GM12878 (cell line): ENCODE results near the gene TYSND1. TPM values are rescaled to one million over a fixed set of nuclear protein-coding genes. Genes with fewer than 3 reads are reported as not detected.
A peak's percentile ranks its signal among the peaks of the same experiment; 100 is the strongest.

ENCODE experiments used
- ATF3 ChIP-seq: IDR thresholded peaks from 2 replicates; pipeline ENCODE4 v1.6.1; 2011; ENCODE audit warnings: low read depth, mild to moderate bottlenecking, low read length, moderate library complexity, borderline replicate concordance; ENCODE audit errors: extremely low read depth
- BCL3 ChIP-seq: IDR thresholded peaks from 2 replicates; pipeline ENCODE4 v1.6.1; 2011; ENCODE audit warnings: borderline replicate concordance, low read depth, mild to moderate bottlenecking, moderate library complexity, low read length; ENCODE audit not compliant: insufficient read depth, poor library complexity, severe bottlenecking
- BHLHE40 ChIP-seq, 2 experiments: fragments of 450-650 bp in 1 of 2; IDR thresholded peaks; 2 replicates each; pipeline ENCODE4 v1.6.1; 2011 to 2017; ENCODE audit warnings: low read depth in 2 of 2, borderline replicate concordance in 1 of 2, improper control_type of control experiment in 1 of 2, low read length in 1 of 2, mild to moderate bottlenecking in 1 of 2
- CTCF ChIP-seq, 3 experiments: IDR thresholded peaks in 2 of 3; conservative IDR thresholded peaks in 1 of 3; 2 replicates each; pipeline ENCODE4 v1.5.1; 2011; ENCODE audit warnings: low read depth in 3 of 3, low read length in 3 of 3, mild to moderate bottlenecking in 3 of 3, control low read depth in 2 of 3, moderate library complexity in 2 of 3, inconsistent platforms in 1 of 3, mixed read lengths in 1 of 3; ENCODE audit not compliant: control insufficient read depth in 2 of 3, insufficient read depth in 1 of 3; ENCODE audit errors: extremely low read depth in 1 of 3
- HDGF ChIP-seq: fragments of 450-650 bp; IDR thresholded peaks from 2 replicates; pipeline ENCODE4 v1.6.1; 2016; ENCODE audit warnings: antibody characterized with exemption
- IKZF1 ChIP-seq: fragments of 450-650 bp; conservative IDR thresholded peaks from 2 replicates; pipeline ENCODE4 v1.6.1; 2017; ENCODE audit warnings: antibody characterized with exemption, mild to moderate bottlenecking
- JUNB ChIP-seq: IDR thresholded peaks from 2 replicates; pipeline ENCODE4 v1.6.1; 2016; ENCODE audit warnings: antibody characterized with exemption, mild to moderate bottlenecking
- MEF2B ChIP-seq: fragments of 450-650 bp; IDR thresholded peaks from 2 replicates; pipeline ENCODE4 v1.6.1; 2018; ENCODE audit warnings: mild to moderate bottlenecking, moderate library complexity; ENCODE audit not compliant: partially characterized antibody, poor library complexity, severe bottlenecking
- MTA2 ChIP-seq: fragments of 450-650 bp; IDR thresholded peaks from 2 replicates; pipeline ENCODE4 v1.6.1; 2016; ENCODE audit warnings: low read depth, mild to moderate bottlenecking, moderate library complexity
- NKRF ChIP-seq: fragments of 450-650 bp; conservative IDR thresholded peaks from 2 replicates; pipeline ENCODE4 v1.6.1; 2017; ENCODE audit warnings: mild to moderate bottlenecking, moderate library complexity
- NR2C1 ChIP-seq: fragments of 450-650 bp; IDR thresholded peaks from 2 replicates; pipeline ENCODE4 v1.6.1; 2017; ENCODE audit warnings: antibody characterized with exemption, mild to moderate bottlenecking, moderate library complexity
- PML ChIP-seq: IDR thresholded peaks from 2 replicates; pipeline ENCODE4 v1.6.1; 2012; ENCODE audit warnings: low read length, inconsistent platforms
- RAD21 ChIP-seq: IDR thresholded peaks from 2 replicates; pipeline ENCODE4 v1.6.1; 2011; ENCODE audit warnings: mild to moderate bottlenecking, low read depth, low read length, moderate library complexity; ENCODE audit not compliant: insufficient read depth
- RELA ChIP-seq: fragments of 450-650 bp; IDR thresholded peaks from 2 replicates; pipeline ENCODE4 v1.8.0; 2014; ENCODE audit warnings: borderline replicate concordance; ENCODE audit not compliant: partially characterized antibody
- RELB ChIP-seq: fragments of 450-650 bp; IDR thresholded peaks from 2 replicates; pipeline ENCODE4 v1.6.1; 2017; ENCODE audit warnings: low read depth, mild to moderate bottlenecking, moderate library complexity
- SMARCA5 ChIP-seq: fragments of 450-650 bp; IDR thresholded peaks from 2 replicates; pipeline ENCODE4 v1.6.1; 2017; ENCODE audit warnings: mild to moderate bottlenecking
- STAT3 ChIP-seq: IDR thresholded peaks from 2 replicates; pipeline ENCODE4 v1.6.1; 2011; ENCODE audit warnings: low read depth, low read length, improper control_type of control experiment
- SUZ12 ChIP-seq: fragments of 200-600 bp; sonication (generic); IDR thresholded peaks from one replicate; pipeline ENCODE4 v1.6.1; 2018; ENCODE audit warnings: antibody characterized with exemption, mild to moderate bottlenecking; ENCODE audit not compliant: unreplicated experiment
- TCF12 ChIP-seq: IDR thresholded peaks from 2 replicates; pipeline ENCODE4 v1.6.1; 2011; ENCODE audit warnings: low read depth, mild to moderate bottlenecking, low read length
- ZNF274 ChIP-seq: IDR thresholded peaks from one replicate; pipeline ENCODE4 v1.8.0; 2011; ENCODE audit not compliant: insufficient read length, insufficient read depth
- ZNF622 ChIP-seq: fragments of 450-650 bp; IDR thresholded peaks from 2 replicates; pipeline ENCODE4 v1.6.1; 2017; ENCODE audit warnings: mild to moderate bottlenecking, inconsistent platforms
- ZSCAN29 ChIP-seq: fragments of 450-650 bp; IDR thresholded peaks from 2 replicates; pipeline ENCODE4 v1.6.1; 2017; ENCODE audit warnings: mild to moderate bottlenecking, moderate library complexity
- polyA plus RNA-seq, 11 experiments: library from polyadenylated mRNA; depleted of rRNA in 4 of 11; unstranded in 6 of 11; stranded (reverse) in 5 of 11; fragments of >200 nt; fragmentation: Nextera tagmentation in 4 of 11; fragmentation: Illumina TruSeq in 1 of 11; extraction: Ambion mirVana in 4 of 11; extraction: Trizol in 1 of 11; gene quantifications; 1 replicate in 1 of 11; 2 replicates in 10 of 11; pipeline versions ENCODE4 v1.2.1 to v1.2.3, GENCODE V29; 2011 to 2016; ENCODE audit warnings: inconsistent platforms in 2 of 11, missing spikeins in 2 of 11, low read depth in 1 of 11
- total RNA-seq, 4 experiments: library from RNA; depleted of rRNA in 3 of 4; stranded (reverse); fragments of >200 nt in 3 of 4; fragmentation: Illumina TruSeq in 1 of 4; extraction: Trizol in 1 of 4; gene quantifications; 2 replicates each; pipeline versions ENCODE4 v1.2.1 to v1.2.3, GENCODE V29; 2013 to 2021

The TYSND1 gene
- total and polyA plus RNA-seq, 10 of the 15 experiments (the other 5 are each of a cell fraction or from before 2014, with no cell fraction given) = 1.9 to 21.4 (median 12.0) TPM

- TF ChIP-seq CTCF (IDR thresholded peaks at IDR 0.05 in 2 of 3, conservative IDR thresholded peaks at IDR 0.05 in 1 of 3; ENCODE audit: control insufficient read depth in 2 of 3, extremely low read depth in 1 of 3, insufficient read depth in 1 of 3, low read depth in 3 of 3, low read length in 3 of 3) (peak; percentile 89 to 95 (median 92)), RELA (no peak), BHLHE40 (IDR thresholded peaks at IDR 0.05; ENCODE audit: borderline replicate concordance in 1 of 2, low read depth in 2 of 2, low read length in 1 of 2) (no peak), STAT3 (no peak), SMARCA5 (peak; percentile 84), JUNB (no peak), PML (peak; percentile 75; the same call in 1 of the 2 replicates), NR2C1 (peak; percentile 53; the same call in 1 of the 2 replicates), RELB (peak; percentile 75), MTA2 (peak; percentile 47; the same call in 1 of the 2 replicates), TCF12 (peak; percentile 27; the same call in 1 of the 2 replicates), SUZ12 (no peak), ZNF274 (no peak), HDGF (peak; percentile 81), RAD21 (peak; percentile 67), BCL3 (peak; percentile 69), ZNF622 (no peak), NKRF (no peak), IKZF1 (no peak), ATF3 (no peak), MEF2B (no peak), ZSCAN29 (no peak)
These were observed at the start of gene TYSND1 (continued) for GRCh38 chr10:70146489-70147258.
